Neural progenitor cell (in vitro differentiated cells): ENCODE measurements around the gene CEACAM7. TPM values are rescaled to one million over a fixed set of nuclear protein-coding genes. Genes with fewer than 3 reads are reported as not detected.
"Not testable (repeated sequence)": the region's sequence is repeated elsewhere in the genome, so short reads cannot be mapped to it uniquely, and the experiment has no call there.

Source experiments
- DNase-seq: peaks from one replicate; pipeline ENCODE4 v3.0.0-alpha.2; 2016; ENCODE audit warnings: low spot score
- H2AFZ ChIP-seq: fragments of 200-600 bp; sonication (generic); replicated peaks from 2 replicates; pipeline ENCODE4 v1.6.1; 2016; ENCODE audit warnings: antibody characterized with exemption
- H3F3A ChIP-seq: fragments of 200-600 bp; sonication (generic); 2 replicates; pipeline ENCODE4 v1.6.1; 2016; ENCODE audit warnings: antibody characterized with exemption, low read depth
- H3K27ac ChIP-seq: fragments of 200-600 bp; sonication (generic); 2 replicates; pipeline ENCODE4 v1.5.1; 2016; ENCODE audit warnings: mild to moderate bottlenecking
- H3K27me3 ChIP-seq: fragments of 200-600 bp; sonication (generic); 2 replicates; pipeline ENCODE4 v1.6.1; 2016; ENCODE audit warnings: mild to moderate bottlenecking, moderate library complexity
- H3K36me3 ChIP-seq: fragments of 200-600 bp; sonication (generic); 2 replicates; pipeline ENCODE4 v1.5.1; 2016
- H3K4me1 ChIP-seq: fragments of 200-600 bp; sonication (generic); 2 replicates; pipeline ENCODE4 v1.6.1; 2016; ENCODE audit warnings: mixed run types
- H3K4me2 ChIP-seq: fragments of 200-600 bp; sonication (generic); 2 replicates; pipeline ENCODE4 v1.6.1; 2016
- H3K4me3 ChIP-seq: fragments of 200-600 bp; sonication (generic); 2 replicates; pipeline ENCODE4 v1.5.1; 2016
- H3K79me2 ChIP-seq: fragments of 200-600 bp; sonication (generic); 2 replicates; pipeline ENCODE4 v1.6.1; 2016; ENCODE audit warnings: low read depth
- H3K9ac ChIP-seq: fragments of 200-600 bp; sonication (generic); 2 replicates; pipeline ENCODE4 v1.6.1; 2016
- H3K9me3 ChIP-seq: fragments of 200-600 bp; sonication (generic); 2 replicates; pipeline ENCODE4 v1.5.1; 2016; ENCODE audit warnings: low read depth
- H4K20me1 ChIP-seq: fragments of 200-600 bp; sonication (generic); 2 replicates; pipeline ENCODE4 v1.6.1; 2016; ENCODE audit warnings: low read depth
- H3K27ac Mint-ChIP-seq: 3 replicates; pipeline ENCODE4 v1.8.0; 2021; ENCODE audit warnings: mixed read lengths
- H3K27me3 Mint-ChIP-seq: 2 replicates; pipeline ENCODE4 v1.8.0; 2022; ENCODE audit warnings: low read depth, mild to moderate bottlenecking, inconsistent platforms, moderate library complexity, mixed read lengths; ENCODE audit not compliant: insufficient read depth
- H3K36me3 Mint-ChIP-seq: 3 replicates; pipeline ENCODE4 v1.8.0; 2021; ENCODE audit warnings: mixed read lengths
- H3K4me1 Mint-ChIP-seq: 3 replicates; pipeline ENCODE4 v1.8.0; 2021; ENCODE audit warnings: mixed read lengths
- H3K4me3 Mint-ChIP-seq: 3 replicates; pipeline ENCODE4 v1.8.0; 2021; ENCODE audit warnings: mild to moderate bottlenecking, moderate library complexity, mixed read lengths
- H3K9me3 Mint-ChIP-seq: 3 replicates; pipeline ENCODE4 v1.8.0; 2020; ENCODE audit warnings: mixed read lengths
- CTCF ChIP-seq: fragments of 200-600 bp; sonication (generic); IDR thresholded peaks from 2 replicates; pipeline ENCODE4 v1.5.1; 2017; ENCODE audit warnings: antibody characterized with exemption, mild to moderate bottlenecking
- EZH2 ChIP-seq: fragments of 200-600 bp; sonication (generic); IDR thresholded peaks from 2 replicates; pipeline ENCODE4 v1.6.1; 2017; ENCODE audit warnings: antibody characterized with exemption, mild to moderate bottlenecking, moderate library complexity
- EZH2phosphoT487 ChIP-seq: fragments of 200-600 bp; sonication (generic); IDR thresholded peaks from 2 replicates; pipeline ENCODE4 v1.6.1; 2017; ENCODE audit warnings: antibody characterized with exemption
- total RNA-seq: library from RNA; depleted of rRNA; stranded (reverse); fragments of >200 nt; gene quantifications from 2 replicates; pipeline ENCODE4 v1.2.3, GENCODE V29; 2015; ENCODE audit warnings: low replicate concordance

CEACAM7 gene
- total RNA-seq, 1 donor from 2014 or later: not detected

- Mint-ChIP-seq H3K4me3 (no peak overlapping the region), H3K27ac (no peak overlapping the region)
Measured at GRCh38 chr19:41668315-41668714, 19.8 kb downstream of the CEACAM7 start.

GRCh38 chr19:41666075-41666474 is 22.0 kb downstream of the CEACAM7 start:
- no peaks in the 10 kb centered on the region for H3K27me3 ChIP-seq
- H4K20me1 ChIP-seq: no peaks in the 10 kb centered on the region
- H3K9me3 Mint-ChIP-seq: peaks cover 13% of the 10 kb centered on the region
- H3K4me2 ChIP-seq: no peak overlapping the region
- H3K4me3 Mint-ChIP-seq: no peak overlapping the region
- no peaks in the 10 kb centered on the region for H3F3A ChIP-seq
- DNase-seq: no peak
- H3K36me3 Mint-ChIP-seq: no peaks in the 10 kb centered on the region
- no peaks in the 10 kb centered on the region for H3K36me3 ChIP-seq
- H3K27ac Mint-ChIP-seq: no peak overlapping the region
- no peak overlapping the region for H3K9ac ChIP-seq
- no peak overlapping the region for H3K27ac ChIP-seq
- no peaks in the 10 kb centered on the region for H3K4me1 ChIP-seq
- no peak overlapping the region for H3K4me3 ChIP-seq
- peaks cover 21% of the 10 kb centered on the region for H3K9me3 ChIP-seq
- H2AFZ ChIP-seq: no peak overlapping the region
- no peaks in the 10 kb centered on the region for H3K79me2 ChIP-seq
- no peak for TF ChIP-seq EZH2phosphoT487
- TF ChIP-seq CTCF: no peak
- TF ChIP-seq EZH2: no peak
- no peaks in the 10 kb centered on the region for H3K4me1 Mint-ChIP-seq
- H3K27me3 Mint-ChIP-seq: peaks cover 2% of the 10 kb centered on the region

More at GRCh38 chr19:41668315-41668714, 19.8 kb downstream of the CEACAM7 start:
- Histone ChIP-seq H3K9me3 (peaks cover 28% of the 10 kb centered on the region), H3K27me3 (no peaks in the 10 kb centered on the region), H3K27ac (no peak overlapping the region), H3K4me1 (no peaks in the 10 kb centered on the region), H3K9ac (no peak overlapping the region), H3K4me2 (no peak overlapping the region), H4K20me1 (no peaks in the 10 kb centered on the region), H3F3A (no peaks in the 10 kb centered on the region), H3K79me2 (no peaks in the 10 kb centered on the region), H3K36me3 (no peaks in the 10 kb centered on the region), H2AFZ (no peak overlapping the region), H3K4me3 (no peak overlapping the region)
- Mint-ChIP-seq H3K4me1 (no peaks in the 10 kb centered on the region), H3K27me3 (peaks cover 2% of the 10 kb centered on the region), H3K36me3 (no peaks in the 10 kb centered on the region), H3K9me3 (peaks cover 13% of the 10 kb centered on the region)
- DNase-seq: no peak
- TF ChIP-seq EZH2phosphoT487 (no peak), CTCF (no peak), EZH2 (no peak)

- Histone ChIP-seq H3K4me2 (no peak overlapping the region), H3K9ac (no peak overlapping the region), H3K27ac (no peak overlapping the region), H3K9me3 (peaks cover 16% of the 10 kb centered on the region), H3K79me2 (no peaks in the 10 kb centered on the region), H3F3A (no peaks in the 10 kb centered on the region), H2AFZ (no peak overlapping the region), H4K20me1 (no peaks in the 10 kb centered on the region), H3K4me1 (no peaks in the 10 kb centered on the region), H3K4me3 (no peak overlapping the region), H3K36me3 (no peaks in the 10 kb centered on the region), H3K27me3 (no peaks in the 10 kb centered on the region)
- H3K27ac Mint-ChIP-seq: no peak overlapping the region
- H3K4me1 Mint-ChIP-seq: no peaks in the 10 kb centered on the region
- DNase-seq: no peak
- peaks cover 5% of the 10 kb centered on the region for H3K27me3 Mint-ChIP-seq
- no peak for TF ChIP-seq EZH2phosphoT487
- TF ChIP-seq EZH2: no peak
- TF ChIP-seq CTCF: no peak
- H3K4me3 Mint-ChIP-seq: no peak overlapping the region
- no peaks in the 10 kb centered on the region for H3K36me3 Mint-ChIP-seq
- H3K9me3 Mint-ChIP-seq: no peaks in the 10 kb centered on the region
Measured at GRCh38 chr19:41657157-41657556, 30.9 kb downstream of the CEACAM7 start.

- not testable (repeated sequence) for H4K20me1 ChIP-seq, H3K27me3 ChIP-seq, H3K4me3 ChIP-seq, H2AFZ ChIP-seq, H3K27ac Mint-ChIP-seq, H3K9me3 Mint-ChIP-seq, H3K79me2 ChIP-seq, H3K4me1 Mint-ChIP-seq, H3K9ac ChIP-seq, H3K27me3 Mint-ChIP-seq, DNase-seq, H3K4me3 Mint-ChIP-seq, H3F3A ChIP-seq, H3K36me3 ChIP-seq, H3K4me2 ChIP-seq, H3K36me3 Mint-ChIP-seq, H3K4me1 ChIP-seq, H3K27ac ChIP-seq
- H3K9me3 ChIP-seq: peaks cover 16% of the 10 kb centered on the region
Measured at GRCh38 chr19:41656756-41657155, 31.3 kb downstream of the CEACAM7 start.
